ENCODE data around the gene LRGUK. TPM values are rescaled to one million over a fixed set of nuclear protein-coding genes. Genes with fewer than 3 reads are reported as not detected.
"Not testable (repeated sequence)": the region's sequence is repeated elsewhere in the genome, so short reads cannot be mapped to it uniquely, and the experiment has no call there.

LRGUK gene
- total RNA-seq, 3 donors from 2014 or later (not counting 1 experiment from before 2014, with no cell fraction given): 0.90 to 1.7 (median 0.92) TPM

GRCh38 chr7:134290286-134290685 is 163.1 kb downstream of the LRGUK start:
- intact Hi-C loops (cut with micrococcal nuclease): no loop called here
- H3K9me3 Mint-ChIP-seq: no peaks in the 10 kb centered on the region

GRCh38 chr7:134293002-134293740 is 166.0 kb downstream of the LRGUK start:
- Histone ChIP-seq H3K27me3 (ENCODE audit: control insufficient read depth, insufficient read depth, low read length) (no peaks in the 10 kb centered on the region), H3K27ac (ENCODE audit: low read length) (no peak overlapping the region), H3K36me3 (ENCODE audit: control insufficient read depth, insufficient read depth, low read length) (peaks cover 15% of the 10 kb centered on the region), H3K4me3 (ENCODE audit: low read length) (no peak overlapping the region), H3K9me3 (ENCODE audit: control insufficient read depth, insufficient read depth, low read length) (no peaks in the 10 kb centered on the region), H3K4me1 (ENCODE audit: control insufficient read depth, insufficient read depth, low read length) (peaks cover 2% of the 10 kb centered on the region)
- H3K27ac Mint-ChIP-seq: no peak overlapping the region
- peaks cover 14% of the 10 kb centered on the region for H3K36me3 Mint-ChIP-seq
- ATAC-seq (peak in 1 of 3 donors; percentile 39), DNase-seq (peak in 1 of 2 donors; percentile 3)
- 80% methylated on average over 12 of the region's 12 CpGs for WGBS (ENCODE audit: insufficient coverage)
- no peaks in the 10 kb centered on the region for H3K4me1 Mint-ChIP-seq
- H3K9me3 Mint-ChIP-seq: no peaks in the 10 kb centered on the region
- H3K4me3 Mint-ChIP-seq: no peak overlapping the region
- no peaks in the 10 kb centered on the region for H3K27me3 Mint-ChIP-seq (ENCODE audit: low read depth in 2 of 2)
- no peak for TF ChIP-seq CTCF (IDR thresholded peaks at IDR 0.05)
- intact Hi-C loops (cut with micrococcal nuclease): no loop called here

More at GRCh38 chr7:134290286-134290685, 163.1 kb downstream of the LRGUK start:
- H3K36me3 Mint-ChIP-seq: peaks cover 10% of the 10 kb centered on the region
- H3K27me3 Mint-ChIP-seq (ENCODE audit: low read depth in 2 of 2): no peaks in the 10 kb centered on the region
- Histone ChIP-seq H3K27me3 (ENCODE audit: control insufficient read depth, insufficient read depth, low read length) (no peaks in the 10 kb centered on the region), H3K4me3 (ENCODE audit: low read length) (no peak overlapping the region), H3K9me3 (ENCODE audit: control insufficient read depth, insufficient read depth, low read length) (no peaks in the 10 kb centered on the region), H3K4me1 (ENCODE audit: control insufficient read depth, insufficient read depth, low read length) (peaks cover 2% of the 10 kb centered on the region), H3K36me3 (ENCODE audit: control insufficient read depth, insufficient read depth, low read length) (peaks cover 6% of the 10 kb centered on the region), H3K27ac (ENCODE audit: low read length) (no peak overlapping the region)
- H3K27ac Mint-ChIP-seq: no peak overlapping the region
- ATAC-seq (no peak), DNase-seq (no peak)
- WGBS (ENCODE audit: insufficient coverage): 100% methylated on average over 3 of the region's 3 CpGs
- no peak for TF ChIP-seq CTCF (IDR thresholded peaks at IDR 0.05)
- H3K4me1 Mint-ChIP-seq: no peaks in the 10 kb centered on the region
- H3K4me3 Mint-ChIP-seq: no peak overlapping the region

- H3K4me1 Mint-ChIP-seq: not testable (repeated sequence)
- 92% methylated on average over 7 of the region's 7 CpGs for WGBS (ENCODE audit: insufficient coverage)
These were observed 168.8 kb downstream of the LRGUK start for GRCh38 chr7:134295982-134296381.

GRCh38 chr7:134297489-134297888 is 170.3 kb downstream of the LRGUK start:
- 100% methylated on average over 1 of the region's 2 CpGs for WGBS (ENCODE audit: insufficient coverage)
- Histone ChIP-seq H3K27me3 (ENCODE audit: control insufficient read depth, insufficient read depth, low read length) (no peaks in the 10 kb centered on the region), H3K36me3 (ENCODE audit: control insufficient read depth, insufficient read depth, low read length) (peaks cover 43% of the 10 kb centered on the region), H3K4me3 (ENCODE audit: low read length) (no peak overlapping the region), H3K27ac (ENCODE audit: low read length) (no peak overlapping the region), H3K4me1 (ENCODE audit: control insufficient read depth, insufficient read depth, low read length) (peaks cover 2% of the 10 kb centered on the region), H3K9me3 (ENCODE audit: control insufficient read depth, insufficient read depth, low read length) (no peaks in the 10 kb centered on the region)
- no peaks in the 10 kb centered on the region for H3K4me1 Mint-ChIP-seq
- peaks cover 33% of the 10 kb centered on the region for H3K36me3 Mint-ChIP-seq
- H3K27ac Mint-ChIP-seq: no peak overlapping the region
- intact Hi-C loops (cut with micrococcal nuclease): no loop called here
- no peak for DNase-seq
- H3K4me3 Mint-ChIP-seq: no peak overlapping the region
- no peaks in the 10 kb centered on the region for H3K9me3 Mint-ChIP-seq
- no peak for TF ChIP-seq CTCF (IDR thresholded peaks at IDR 0.05)
- no peak for ATAC-seq
- H3K27me3 Mint-ChIP-seq (ENCODE audit: low read depth in 2 of 2): no peaks in the 10 kb centered on the region

More at GRCh38 chr7:134295982-134296381, 168.8 kb downstream of the LRGUK start:
- H3K36me3 ChIP-seq (ENCODE audit: control insufficient read depth, insufficient read depth, low read length): peaks cover 35% of the 10 kb centered on the region
- H3K4me1 ChIP-seq (ENCODE audit: control insufficient read depth, insufficient read depth, low read length); H3K27me3 Mint-ChIP-seq (ENCODE audit: low read depth in 2 of 2); H3K27ac ChIP-seq (ENCODE audit: low read length); DNase-seq; H3K27ac Mint-ChIP-seq; H3K4me3 ChIP-seq (ENCODE audit: low read length); H3K9me3 Mint-ChIP-seq; ATAC-seq; intact Hi-C loops (cut with micrococcal nuclease); H3K4me3 Mint-ChIP-seq; H3K27me3 ChIP-seq (ENCODE audit: control insufficient read depth, insufficient read depth, low read length); H3K9me3 ChIP-seq (ENCODE audit: control insufficient read depth, insufficient read depth, low read length): not testable (repeated sequence)
- peaks cover 22% of the 10 kb centered on the region for H3K36me3 Mint-ChIP-seq

All from natural killer cell (primary cell).